Umbilical cord (tissue), 2 donors: ENCODE measurements around the gene MIS12. TPM values are rescaled to one million over a fixed set of nuclear protein-coding genes. Genes with fewer than 3 reads are reported as not detected.
A peak's percentile ranks its signal among the peaks of the same experiment; 100 is the strongest.

Experiments
- DNase-seq: peaks from one replicate; pipeline ENCODE4 v3.0.0-alpha.2; 2015; ENCODE audit warnings: low spot score
- total RNA-seq: library from RNA; depleted of rRNA; stranded (reverse); fragments of >200 nt; gene quantifications from one replicate; pipeline ENCODE4 v1.2.3, GENCODE V29; 2014; ENCODE audit warnings: low replicate concordance; ENCODE audit not compliant: insufficient read depth

Gene MIS12, protein sequence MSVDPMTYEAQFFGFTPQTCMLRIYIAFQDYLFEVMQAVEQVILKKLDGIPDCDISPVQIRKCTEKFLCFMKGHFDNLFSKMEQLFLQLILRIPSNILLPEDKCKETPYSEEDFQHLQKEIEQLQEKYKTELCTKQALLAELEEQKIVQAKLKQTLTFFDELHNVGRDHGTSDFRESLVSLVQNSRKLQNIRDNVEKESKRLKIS
- 21.2 TPM for total RNA-seq

DNA sequence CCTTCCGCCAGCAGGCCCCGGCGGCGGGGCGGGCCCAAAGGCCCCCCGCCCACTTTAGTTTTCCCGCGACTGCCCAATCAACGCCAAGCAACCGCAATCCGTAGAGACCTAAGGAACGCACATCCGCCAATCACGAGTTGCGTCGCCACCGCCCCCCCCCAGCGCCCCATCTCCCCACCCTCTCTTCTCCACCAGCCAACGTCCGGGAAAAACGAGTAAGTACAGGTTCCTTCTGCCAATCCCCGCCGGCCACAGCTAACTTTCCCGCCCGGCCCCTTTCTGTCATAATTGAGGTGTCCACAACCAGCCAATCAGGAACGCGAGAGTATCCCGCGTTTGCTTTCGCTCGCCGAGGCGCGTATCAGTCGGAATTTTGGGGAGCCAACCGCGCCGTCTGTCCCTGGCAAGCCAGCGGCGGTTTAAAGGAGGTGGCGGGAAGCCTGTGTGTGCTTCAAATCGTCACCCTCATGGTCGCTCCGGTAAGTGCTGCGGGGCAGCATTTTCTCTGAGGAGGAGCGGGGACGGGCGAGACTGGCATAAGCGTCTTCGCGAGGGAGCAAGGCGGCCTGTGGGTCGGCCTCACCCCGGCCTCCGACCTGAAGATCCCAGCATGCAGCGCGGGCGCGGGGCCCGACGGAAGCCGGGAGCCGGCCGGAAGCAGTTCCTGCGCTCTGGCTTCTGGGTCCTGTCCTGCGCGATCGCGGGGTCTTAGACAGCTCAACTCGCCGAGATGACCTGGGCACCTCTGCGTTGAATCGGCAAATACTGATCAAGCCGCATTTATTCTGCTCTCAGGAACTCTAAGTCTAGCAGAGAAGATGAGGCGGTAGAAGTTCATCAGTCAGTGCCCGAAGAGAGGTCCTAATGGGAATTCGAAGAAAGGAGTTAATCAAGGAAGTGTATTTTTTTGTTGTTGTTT is at the start of gene MIS12:
Gene MIS12 (plus strand): TSS at position 361 of the 919 bp plus-strand sequence. CDS start 2,297 bp downstream, outside the sequence.
- DNase-seq = peak; percentile 100

DNA sequence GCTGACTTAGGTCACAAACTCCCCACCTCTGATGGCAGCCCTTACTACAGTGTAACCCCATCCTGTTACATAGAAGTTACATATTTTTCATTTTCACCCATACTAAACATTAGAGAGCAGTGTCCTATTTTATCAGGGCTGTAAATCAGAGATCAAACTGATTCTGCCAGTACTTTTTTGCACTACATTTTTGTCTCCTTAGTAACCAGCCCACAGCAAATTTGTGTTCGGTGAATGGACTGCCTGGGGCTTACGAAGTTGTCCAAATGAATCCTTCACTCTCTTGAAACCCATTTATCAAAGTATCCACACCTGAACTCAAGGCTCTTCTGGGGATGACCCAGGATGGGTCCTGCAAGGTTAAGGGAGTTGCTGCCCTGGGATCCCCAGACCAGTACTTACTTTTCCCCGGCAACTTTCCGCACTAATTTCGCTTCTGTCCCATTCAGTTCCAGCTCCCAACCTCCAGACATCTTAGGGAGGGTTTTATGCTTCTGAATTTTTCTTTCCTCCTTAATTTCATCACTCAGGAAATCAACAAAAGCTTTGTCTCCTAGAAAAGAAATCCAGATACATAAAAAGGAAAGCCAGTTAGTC is 48.5 kb upstream of the MIS12 start:
- DNase-seq = no peak

DNA sequence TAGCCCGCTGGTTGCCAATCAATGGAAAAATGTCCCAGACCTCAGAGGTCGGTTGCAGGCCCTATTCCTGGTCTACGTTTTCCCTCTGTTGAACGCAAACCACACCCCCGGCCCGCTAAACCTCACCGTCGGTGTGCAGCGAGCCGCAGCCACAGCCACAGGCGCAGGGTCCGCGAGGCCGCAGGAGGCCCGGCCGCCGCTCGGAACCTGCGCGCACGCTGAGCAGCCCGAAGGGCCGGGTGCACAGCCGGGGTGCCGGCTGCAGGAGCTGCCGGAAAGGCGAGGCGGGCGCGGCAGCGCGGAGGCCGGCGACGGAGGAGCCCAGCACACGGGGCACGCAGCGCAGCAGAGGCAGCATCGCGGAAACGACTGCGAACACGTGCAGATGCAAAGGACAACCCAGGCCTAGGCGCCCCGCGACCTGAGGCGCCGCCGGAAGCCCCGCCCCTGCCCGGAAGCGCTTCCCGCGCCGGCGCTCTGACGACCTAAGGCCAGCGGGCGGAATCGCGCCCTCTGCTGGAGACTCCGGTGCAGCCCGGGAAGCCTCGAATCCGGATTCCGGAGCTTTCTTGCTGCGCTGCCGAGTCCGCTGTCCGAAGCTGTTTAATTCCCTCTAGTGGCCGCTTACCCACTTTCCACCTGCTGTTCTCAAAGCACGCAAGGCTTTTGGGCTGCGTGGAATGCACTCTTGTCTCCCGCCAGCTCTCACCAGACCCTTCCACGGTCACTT is 47.5 kb upstream of the MIS12 start, which contains the start of gene C1QBP:
Gene C1QBP (minus strand): TSS at position 440 of the 730 bp plus-strand sequence. CDS start 82 bp downstream, at position 358.
- DNase-seq = peak; percentile 95

DNA sequence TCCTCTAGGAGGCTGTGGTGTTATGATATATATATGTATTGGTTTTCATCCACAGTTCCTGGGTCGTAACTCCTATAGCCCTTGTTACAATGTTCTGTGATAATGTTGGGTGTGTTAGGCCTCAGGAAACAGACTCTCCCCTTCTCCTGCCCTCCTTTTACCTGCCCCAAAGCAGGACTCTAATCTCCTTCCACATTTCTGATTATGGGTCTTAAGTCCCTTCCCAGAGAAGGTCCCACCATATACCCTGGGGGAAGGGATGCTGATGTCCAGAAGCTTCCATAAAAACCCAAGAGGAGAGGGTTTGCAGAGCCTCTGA is 47.0 kb upstream of the MIS12 start:
- no peak for DNase-seq

DNA sequence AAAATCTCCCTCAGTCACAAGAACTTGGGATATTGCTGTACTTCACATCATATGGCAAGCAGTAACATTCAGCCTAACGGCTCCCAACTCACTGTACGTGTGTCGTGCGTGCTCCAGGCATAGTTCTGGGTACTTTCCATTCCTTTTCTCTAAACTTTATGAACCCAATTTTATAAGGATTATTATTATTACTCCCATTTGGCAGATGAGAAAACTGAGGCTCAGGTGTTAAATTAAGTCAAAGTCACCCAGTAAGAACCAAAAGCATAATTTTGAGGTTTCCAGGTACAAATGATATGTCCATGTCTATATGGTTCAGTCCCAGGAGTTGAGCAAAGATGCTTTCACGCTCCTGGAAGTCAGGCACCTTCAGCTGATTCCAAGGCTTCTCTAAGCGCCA is 42.6 kb upstream of the MIS12 start:
- no peak for DNase-seq

DNA sequence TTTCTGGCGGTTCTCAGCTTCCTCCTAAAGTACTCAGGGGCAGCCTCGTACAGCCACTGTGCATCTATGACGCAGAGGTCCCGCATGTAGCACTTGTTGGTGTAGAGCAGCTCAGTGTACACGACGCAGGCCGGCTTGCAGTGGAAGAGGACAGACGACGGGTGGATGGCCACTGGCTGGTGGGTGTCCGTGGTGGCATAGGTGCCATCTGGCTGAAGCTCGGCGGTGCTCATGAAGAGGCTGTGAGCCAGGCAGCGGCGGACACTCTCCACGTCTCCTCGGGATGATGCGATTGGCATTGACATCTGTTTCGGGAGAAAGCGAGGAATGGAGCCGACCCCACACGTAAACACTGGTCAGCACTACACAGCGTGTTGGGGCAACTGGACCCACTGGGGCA is 42.2 kb upstream of the MIS12 start:
- DNase-seq = no peak

DNA sequence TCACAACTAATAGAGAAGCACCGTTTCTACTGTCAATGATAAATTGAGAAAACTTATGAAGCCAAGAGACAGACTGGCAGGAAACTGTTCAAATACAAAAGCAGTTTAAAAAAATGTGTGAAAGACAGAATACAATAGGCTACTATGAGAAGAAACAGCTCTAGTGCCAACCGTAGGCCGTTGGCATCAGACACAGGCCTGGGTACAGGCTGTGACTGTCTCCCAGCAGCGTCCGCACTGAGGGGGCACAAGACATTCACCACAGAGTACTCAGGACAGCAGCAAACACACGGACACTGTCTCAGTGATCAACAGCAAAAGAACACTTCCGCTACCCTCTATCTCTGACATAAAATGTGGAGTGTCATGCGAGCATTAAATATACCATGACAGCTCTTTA is 39.6 kb upstream of the MIS12 start:
- DNase-seq = no peak

DNA sequence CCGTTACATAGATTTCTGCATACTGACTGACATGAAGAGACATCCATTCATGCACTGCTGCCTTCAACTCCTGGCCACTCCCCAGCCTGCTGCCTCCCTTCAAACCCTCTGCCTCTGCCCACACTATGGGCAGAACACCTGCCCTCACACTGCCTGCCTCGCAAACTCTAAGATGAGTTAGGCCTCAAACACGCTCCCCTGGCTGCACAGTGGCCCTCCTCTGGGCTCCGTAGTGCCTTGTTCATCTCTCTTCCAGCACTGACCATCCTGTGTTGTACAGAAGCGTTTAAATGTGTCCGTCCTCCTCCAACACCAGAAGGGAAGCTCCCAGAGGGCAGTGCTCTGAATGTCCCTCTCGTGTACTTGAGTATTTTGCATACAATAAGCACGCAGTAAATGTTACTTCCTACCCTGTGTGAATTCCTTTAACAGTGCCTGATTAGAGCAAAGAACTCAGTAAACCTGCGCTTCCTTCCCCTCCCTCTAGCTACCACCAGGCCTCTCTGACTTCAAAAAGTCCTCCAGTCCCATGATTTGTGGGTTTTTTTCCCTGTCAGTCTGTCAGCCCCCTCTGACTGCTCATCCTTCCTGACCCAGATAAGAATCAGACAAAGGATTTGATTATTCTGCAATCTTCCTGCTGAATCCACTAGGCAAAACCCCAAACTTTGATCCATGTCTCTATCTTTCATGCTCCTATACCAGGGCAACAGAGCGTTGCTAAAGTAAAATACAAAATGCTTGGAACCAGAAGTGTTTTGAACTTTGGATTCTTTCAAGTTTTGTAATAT is 21.5 kb upstream of the MIS12 start:
- DNase-seq = no peak

DNA sequence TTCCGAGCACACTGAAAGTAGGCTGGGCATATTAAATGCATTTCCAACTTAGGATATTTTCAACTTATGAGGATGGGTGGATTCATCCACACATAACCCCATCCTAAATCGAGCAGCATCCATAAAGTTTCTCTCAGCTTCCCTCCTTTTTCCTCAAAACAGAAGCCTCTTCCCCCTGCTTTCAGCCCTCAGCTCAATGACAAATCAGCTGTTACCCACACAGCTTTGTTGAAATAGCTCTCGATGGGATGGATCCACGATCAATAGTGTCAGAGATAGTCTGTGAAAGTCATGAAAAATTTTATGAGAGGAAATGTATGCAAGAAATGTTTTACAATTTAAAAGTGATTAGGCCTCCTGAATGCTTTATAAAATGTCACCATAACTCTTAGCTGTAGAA is 20.1 kb upstream of the MIS12 start:
- DNase-seq = no peak

DNA sequence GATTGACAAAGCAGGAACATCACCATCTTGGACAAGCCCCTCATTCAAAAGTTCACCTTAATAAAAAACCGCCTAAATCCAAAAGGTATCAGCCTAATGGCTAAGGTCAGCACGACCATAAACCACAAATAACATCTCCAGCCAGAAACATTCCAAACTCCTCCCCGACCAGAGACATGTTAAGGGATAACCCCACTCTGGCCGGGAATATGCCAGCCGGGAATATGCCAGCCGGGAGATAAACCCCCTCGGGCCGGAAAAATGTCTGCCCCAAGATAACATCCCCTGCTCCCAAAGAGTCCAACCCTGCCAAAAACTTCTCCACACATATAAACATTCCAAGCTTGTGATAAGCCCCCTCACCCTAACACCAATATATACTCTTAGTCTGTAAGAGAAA is 18.9 kb upstream of the MIS12 start:
- DNase-seq = no peak

DNA sequence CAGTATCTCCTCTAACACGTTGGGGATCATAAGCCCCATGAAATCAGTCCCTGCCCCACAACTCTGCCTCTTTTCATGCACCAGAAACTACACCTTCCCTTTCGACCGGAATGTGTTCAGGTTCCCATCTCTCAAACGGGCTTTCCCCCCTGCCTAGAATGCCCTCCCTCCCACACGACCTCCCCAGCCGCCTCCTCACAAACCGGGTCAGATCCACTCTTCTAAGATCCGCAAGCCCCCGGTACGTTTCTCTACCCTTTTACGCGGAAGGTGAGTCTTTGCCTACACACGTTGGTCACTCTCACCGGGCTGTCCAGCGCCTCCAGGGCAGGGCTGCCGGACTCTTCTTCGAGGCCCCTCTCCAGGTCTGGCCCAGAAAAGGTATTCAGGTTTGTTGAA is 18.3 kb upstream of the MIS12 start:
- DNase-seq = peak; percentile 17

DNA sequence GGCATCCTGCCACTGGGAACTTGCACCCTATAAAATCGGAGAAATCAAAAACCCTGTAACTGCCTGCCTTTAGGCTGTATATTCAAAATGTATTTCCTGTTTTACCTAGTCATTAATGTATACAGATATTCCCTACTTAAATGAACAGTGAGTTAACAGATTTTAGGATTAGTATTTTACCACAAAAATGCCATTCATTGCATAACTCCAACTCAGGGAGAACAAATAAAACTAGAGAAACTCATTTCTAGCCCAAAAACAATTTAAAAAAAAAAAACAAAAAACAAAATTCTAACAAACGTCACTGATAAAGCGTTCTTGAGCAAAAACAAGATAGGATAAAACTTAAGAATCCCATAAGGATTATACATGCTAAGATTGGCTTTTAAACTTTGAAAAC is 13.9 kb upstream of the MIS12 start:
- DNase-seq = no peak

DNA sequence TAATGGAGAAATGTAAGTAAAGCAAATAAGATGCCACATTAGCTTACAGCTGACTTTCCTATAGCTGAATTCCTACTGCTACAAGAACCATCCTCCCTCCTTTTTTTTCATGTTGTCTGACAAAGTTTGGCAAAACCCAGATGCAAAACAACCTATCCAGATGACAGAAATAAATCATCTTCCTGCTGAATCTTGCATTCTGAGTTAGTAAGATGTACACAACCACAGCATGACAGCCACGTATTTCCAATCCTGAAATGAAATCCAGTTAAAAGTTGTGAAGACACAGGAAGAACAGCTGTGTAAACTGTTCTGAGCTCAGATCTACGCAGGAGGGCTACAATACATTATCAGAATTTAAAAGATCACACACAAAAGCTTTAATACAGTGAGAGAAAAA is 12.5 kb upstream of the MIS12 start:
- DNase-seq = peak; percentile 57

DNA sequence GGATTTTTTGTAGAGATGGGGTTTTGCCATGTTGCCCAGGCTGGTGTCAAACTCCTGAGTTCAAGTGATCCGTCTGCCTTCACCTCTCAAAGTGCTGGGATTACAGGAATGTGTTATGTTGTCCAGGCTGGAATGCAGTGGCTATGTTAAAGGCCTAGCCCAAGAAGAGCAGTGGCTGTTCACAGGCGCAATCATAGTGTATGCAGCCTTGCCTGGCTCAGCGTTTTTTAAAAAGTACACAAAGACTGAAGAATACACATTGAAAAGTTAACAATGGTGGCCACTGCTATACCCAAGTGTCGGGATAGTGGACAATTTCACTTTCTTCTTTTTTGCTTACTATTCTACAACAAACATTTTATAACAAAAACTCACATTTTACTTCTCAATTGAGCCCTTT is 7.4 kb upstream of the MIS12 start:
- no peak for DNase-seq

DNA sequence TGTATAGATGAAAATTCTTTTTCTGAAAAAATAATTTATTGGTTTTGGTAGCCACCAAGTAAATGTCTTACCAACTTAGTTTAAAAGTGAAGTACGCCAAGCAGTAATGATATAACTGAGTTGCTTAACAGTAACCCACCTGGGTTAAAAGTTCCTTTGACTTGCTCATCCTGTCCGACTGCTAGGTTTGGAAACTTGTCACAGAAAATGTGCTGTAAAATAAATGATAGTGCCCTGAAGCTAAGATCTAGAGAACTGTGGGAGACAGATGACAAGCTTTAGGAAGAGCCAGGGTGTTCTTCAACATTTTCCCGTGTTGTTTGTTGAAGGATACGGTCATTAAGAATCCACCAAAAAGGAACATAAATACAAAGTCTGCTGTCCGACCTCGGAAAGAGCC is 5.4 kb upstream of the MIS12 start:
- peak; percentile 56 for DNase-seq

DNA sequence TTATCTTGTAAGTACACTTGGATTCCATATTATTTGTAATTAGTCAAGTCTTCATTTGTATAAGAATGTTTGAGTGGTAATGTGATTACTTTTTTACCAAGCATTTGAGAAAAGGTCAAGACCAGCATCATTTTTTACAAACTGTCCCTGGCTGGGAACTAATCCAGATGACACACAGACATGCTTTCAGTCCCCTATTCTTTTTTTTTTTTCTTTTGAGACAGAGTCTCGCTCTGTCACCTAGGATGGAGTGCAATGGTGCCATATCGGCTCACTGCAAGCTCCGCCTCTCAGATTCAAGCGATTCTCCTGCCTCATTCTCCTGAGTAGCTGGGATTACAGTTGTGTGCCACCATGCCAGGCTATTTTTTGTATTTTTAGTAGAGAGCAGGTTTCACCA is 4.9 kb upstream of the MIS12 start:
- DNase-seq = no peak

DNA sequence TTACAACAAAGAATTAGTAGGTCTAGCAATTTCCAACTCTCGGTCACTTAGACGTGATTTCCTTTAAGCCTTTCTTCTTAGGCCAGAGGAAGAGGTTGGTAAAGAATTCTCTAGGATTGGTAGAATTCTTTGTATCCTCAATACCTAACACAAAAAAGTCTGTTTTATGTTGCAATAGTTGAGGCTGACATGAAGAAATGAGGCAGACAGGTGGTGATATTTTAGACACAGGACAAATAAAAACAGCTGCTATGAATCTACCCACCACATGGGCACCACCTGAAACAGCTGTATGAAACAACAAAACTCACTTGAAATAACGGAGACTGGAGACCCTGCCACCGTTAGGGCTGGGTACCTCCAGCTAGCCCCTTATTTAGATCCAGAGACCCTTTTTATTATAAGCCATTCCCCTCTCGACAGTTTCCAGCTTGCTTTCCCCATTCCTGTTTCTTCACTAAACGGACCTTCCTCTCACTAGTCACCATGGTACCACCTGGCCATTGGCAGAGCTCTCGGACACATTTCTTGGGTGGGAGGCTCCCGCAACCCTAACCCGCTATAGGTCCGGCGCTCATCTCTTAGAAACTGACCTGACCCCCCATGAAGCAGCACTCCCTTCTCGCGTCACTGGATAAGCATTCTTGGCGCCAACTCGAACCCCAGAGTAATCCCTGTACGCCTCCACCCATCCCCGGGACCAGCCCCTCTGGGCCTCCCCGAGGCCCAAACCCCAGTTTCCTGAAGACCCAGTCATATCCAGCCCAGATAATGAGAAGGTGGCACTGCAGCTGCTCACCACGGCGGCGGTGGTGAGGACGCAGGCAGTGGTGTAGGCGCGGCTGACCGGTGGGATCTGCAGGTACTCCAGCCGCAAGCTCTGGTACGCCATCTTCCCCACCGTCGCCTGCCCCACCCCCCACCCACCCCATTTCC is 828 bp upstream of the MIS12 start, which contains the start of gene DERL2:
Gene DERL2 (minus strand): TSS at position 909 of the 936 bp plus-strand sequence. CDS start 17 bp downstream, at position 892.
- DNase-seq = no peak

DNA sequence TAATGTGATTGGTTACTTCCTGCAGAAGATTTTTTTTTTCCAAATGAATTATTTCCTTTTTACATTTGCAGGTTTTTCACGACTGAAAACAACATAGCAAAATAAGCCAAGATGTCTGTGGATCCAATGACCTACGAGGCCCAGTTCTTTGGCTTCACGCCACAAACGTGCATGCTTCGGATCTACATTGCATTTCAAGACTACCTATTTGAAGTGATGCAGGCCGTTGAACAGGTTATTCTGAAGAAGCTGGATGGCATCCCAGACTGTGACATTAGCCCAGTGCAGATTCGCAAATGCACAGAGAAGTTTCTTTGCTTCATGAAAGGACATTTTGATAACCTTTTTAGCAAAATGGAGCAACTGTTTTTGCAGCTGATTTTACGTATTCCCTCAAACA is 2.4 kb downstream of the MIS12 start:
- no peak for DNase-seq

DNA sequence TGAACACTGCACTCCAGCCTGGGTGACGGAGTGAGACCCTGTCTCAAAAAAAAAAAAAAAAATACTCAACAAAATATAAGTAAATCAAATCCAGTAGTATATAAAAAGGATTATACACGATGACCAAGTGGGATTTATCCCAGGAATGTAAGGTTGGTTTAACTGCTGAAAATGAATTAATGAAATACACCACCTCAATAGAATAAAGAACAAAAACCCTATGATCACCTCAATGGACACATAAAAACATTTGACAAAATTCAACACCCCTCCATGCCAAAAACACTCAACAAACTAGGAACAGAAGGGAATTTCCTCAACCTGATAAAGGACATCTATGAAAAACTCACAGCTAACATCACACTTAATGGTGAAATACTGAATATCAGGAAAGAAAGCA is 6.6 kb downstream of the MIS12 start:
- no peak for DNase-seq
